Gastrocnemius medialis (tissue), 4 donors: Measurements from ENCODE around the gene HS2ST1. TPM values are rescaled to one million over a fixed set of nuclear protein-coding genes. Genes with fewer than 3 reads are reported as not detected.

Source experiments
- ATAC-seq, 2 donors: fragments of 150-250 bp; one replicate each; pipeline ENCODE4 v1.9.1; 2016
- DNase-seq, 2 donors: peaks; one replicate each; pipeline ENCODE4 v3.0.0-alpha.2; 2019
- H3K27ac ChIP-seq, 4 donors: fragments of 200-600 bp; sonication (generic); 1 replicate in 1 of 4; 2 replicates in 3 of 4; pipeline ENCODE4 v1.5.1; 2016 to 2018; ENCODE audit warnings: mild to moderate bottlenecking in 2 of 4, moderate library complexity in 1 of 4
- H3K27me3 ChIP-seq, 3 donors: fragments of 200-600 bp; sonication (generic) in 2 of 3; 1 replicate in 1 of 3; 2 replicates in 2 of 3; pipeline versions ENCODE4 v1.5.1 to v1.6.0; 2016 to 2019; ENCODE audit warnings: mild to moderate bottlenecking in 1 of 3, moderate library complexity in 1 of 3
- H3K36me3 ChIP-seq, 2 donors: fragments of 200-600 bp; sonication (generic) in 1 of 2; one replicate each; pipeline ENCODE4 v1.5.1; 2017 to 2018
- H3K4me1 ChIP-seq, 2 donors: fragments of 200-600 bp; sonication (generic) in 1 of 2; one replicate each; pipeline ENCODE4 v1.5.1; 2016 to 2017; ENCODE audit warnings: mild to moderate bottlenecking in 2 of 2
- H3K4me3 ChIP-seq, 4 donors: fragments of 200-600 bp; sonication (generic) in 3 of 4; 1 replicate in 1 of 4; 2 replicates in 3 of 4; pipeline ENCODE4 v1.5.1; 2016 to 2019; ENCODE audit warnings: mild to moderate bottlenecking in 2 of 4
- H3K9me3 ChIP-seq, 3 donors: fragments of 200-600 bp; sonication (generic) in 2 of 3; 1 replicate in 1 of 3; 2 replicates in 2 of 3; pipeline ENCODE4 v1.5.1; 2016 to 2019
- POLR2A ChIP-seq, 2 donors: fragments of 450-650 bp; IDR thresholded peaks; one replicate each; pipeline ENCODE4 v1.6.1; 2017; ENCODE audit warnings: antibody characterized with exemption in 2 of 2, mild to moderate bottlenecking in 2 of 2, moderate library complexity in 2 of 2
- in situ Hi-C, 4 donors: fragments of 200-750 bp; cut with MboI; loops; one replicate each; pipeline versions ENCODE4 v1.15.0 to v1.8.0; 2017; ENCODE audit warnings: low sequenced_read_pairs in 4 of 4
- intact Hi-C: fragments of 100-400 bp; cut with DNase I; formaldehyde crosslinking; loops from one replicate; pipeline ENCODE4 v1.15.1; 2023; ENCODE audit warnings: low total_unique reads
- total RNA-seq, 4 donors: library from RNA; depleted of rRNA; stranded (reverse); fragments of >200 nt; gene quantifications; one replicate each; pipeline versions ENCODE4 v1.1.0 to v1.2.3, GENCODE V29; 2016
- TF ChIP-seq, protein P1 (sequence below), 5 experiments: fragments of 450-650 bp in 3 of 5; fragments of 200-600 bp in 2 of 5; sonication (generic) in 2 of 5; IDR thresholded peaks in 4 of 5; conservative IDR thresholded peaks in 1 of 5; 1 replicate in 4 of 5; 2 replicates in 1 of 5; pipeline ENCODE4 v1.5.1; 2016 to 2019; ENCODE audit warnings: antibody characterized with exemption in 5 of 5, mild to moderate bottlenecking in 3 of 5, moderate library complexity in 3 of 5

Gene HS2ST1
- total RNA-seq, 4 donors from 2014 or later, result 4.1 to 8.2 (median 6.8) TPM

DNA sequence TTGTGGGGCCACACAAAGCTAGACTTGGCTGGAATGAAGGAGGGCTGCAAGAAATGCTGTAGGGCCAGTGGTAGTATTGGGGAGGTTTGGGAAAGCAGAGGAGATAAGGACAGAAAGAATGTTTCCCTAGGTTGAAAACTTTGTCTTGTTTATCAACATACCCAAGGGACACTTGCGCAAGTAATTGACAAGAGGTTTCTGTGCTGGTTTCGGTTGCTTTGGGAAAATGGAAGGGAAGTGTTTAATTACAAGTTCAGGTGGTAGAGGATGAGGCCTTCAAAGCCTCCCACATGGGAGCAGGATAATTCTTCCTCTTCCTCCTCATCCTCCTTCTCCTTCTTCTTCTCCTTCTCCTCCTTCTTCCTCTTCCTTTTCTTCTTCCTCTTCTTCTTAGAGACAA lies 232.1 kb downstream of the HS2ST1 start:
- Histone ChIP-seq H3K9me3 (no peaks in the 10 kb centered on the region), H3K4me1 (no peaks in the 10 kb centered on the region), H3K27ac (no peak overlapping the region), H3K36me3 (no peaks in the 10 kb centered on the region), H3K27me3 (no peaks in the 10 kb centered on the region), H3K4me3 (no peak overlapping the region)
- DNase-seq (no peak), ATAC-seq (no peak)
- intact Hi-C loops, result no loop called here
- TF ChIP-seq, protein P1, sequence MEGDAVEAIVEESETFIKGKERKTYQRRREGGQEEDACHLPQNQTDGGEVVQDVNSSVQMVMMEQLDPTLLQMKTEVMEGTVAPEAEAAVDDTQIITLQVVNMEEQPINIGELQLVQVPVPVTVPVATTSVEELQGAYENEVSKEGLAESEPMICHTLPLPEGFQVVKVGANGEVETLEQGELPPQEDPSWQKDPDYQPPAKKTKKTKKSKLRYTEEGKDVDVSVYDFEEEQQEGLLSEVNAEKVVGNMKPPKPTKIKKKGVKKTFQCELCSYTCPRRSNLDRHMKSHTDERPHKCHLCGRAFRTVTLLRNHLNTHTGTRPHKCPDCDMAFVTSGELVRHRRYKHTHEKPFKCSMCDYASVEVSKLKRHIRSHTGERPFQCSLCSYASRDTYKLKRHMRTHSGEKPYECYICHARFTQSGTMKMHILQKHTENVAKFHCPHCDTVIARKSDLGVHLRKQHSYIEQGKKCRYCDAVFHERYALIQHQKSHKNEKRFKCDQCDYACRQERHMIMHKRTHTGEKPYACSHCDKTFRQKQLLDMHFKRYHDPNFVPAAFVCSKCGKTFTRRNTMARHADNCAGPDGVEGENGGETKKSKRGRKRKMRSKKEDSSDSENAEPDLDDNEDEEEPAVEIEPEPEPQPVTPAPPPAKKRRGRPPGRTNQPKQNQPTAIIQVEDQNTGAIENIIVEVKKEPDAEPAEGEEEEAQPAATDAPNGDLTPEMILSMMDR (IDR thresholded peaks at IDR 0.05 in 4 of 5, conservative IDR thresholded peaks at IDR 0.05 in 1 of 5), result no peak
- no peak for TF ChIP-seq POLR2A (IDR thresholded peaks at IDR 0.05)
- in situ Hi-C loops, result loop anchor here in 2 of 4 donors (25.0 kb wide), 3 partner anchors 141 to 816 kb away; no protein-coding TSS in a partner anchor

DNA sequence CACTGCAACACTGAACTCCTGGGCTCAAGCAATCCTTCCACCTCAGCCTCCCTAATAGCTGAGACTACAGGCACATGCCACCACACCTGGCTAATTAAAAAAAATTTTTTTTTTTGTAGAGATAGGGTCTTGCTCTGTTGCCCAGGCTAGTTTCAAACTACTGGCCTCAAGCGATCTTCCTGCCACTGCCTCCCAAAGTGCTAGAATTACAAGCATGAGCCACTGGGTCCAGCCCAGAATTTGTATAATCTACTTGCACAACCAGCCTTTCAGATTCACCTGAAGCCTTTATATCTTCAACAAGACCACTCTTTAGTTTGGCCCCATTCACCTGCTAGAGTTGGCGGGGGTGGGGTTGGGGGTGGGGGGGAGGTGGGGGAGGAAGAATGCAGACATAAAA lies 232.6 kb downstream of the HS2ST1 start:
- in situ Hi-C loops (loop anchor here in 2 of 4 donors (25.0 kb wide), 3 partner anchors 140 to 815 kb away; no protein-coding TSS in a partner anchor), intact Hi-C loops (no loop called here)
- TF ChIP-seq POLR2A (IDR thresholded peaks at IDR 0.05), result no peak
- TF ChIP-seq, protein P1 (IDR thresholded peaks at IDR 0.05 in 4 of 5, conservative IDR thresholded peaks at IDR 0.05 in 1 of 5), result no peak
- no peaks in the 10 kb centered on the region for H3K27me3 ChIP-seq
- no peak overlapping the region for H3K4me3 ChIP-seq
- H3K4me1 ChIP-seq, result no peaks in the 10 kb centered on the region
- DNase-seq, result no peak
- H3K9me3 ChIP-seq, result no peaks in the 10 kb centered on the region
- no peak for ATAC-seq
- H3K36me3 ChIP-seq, result no peaks in the 10 kb centered on the region
- no peak overlapping the region for H3K27ac ChIP-seq

DNA sequence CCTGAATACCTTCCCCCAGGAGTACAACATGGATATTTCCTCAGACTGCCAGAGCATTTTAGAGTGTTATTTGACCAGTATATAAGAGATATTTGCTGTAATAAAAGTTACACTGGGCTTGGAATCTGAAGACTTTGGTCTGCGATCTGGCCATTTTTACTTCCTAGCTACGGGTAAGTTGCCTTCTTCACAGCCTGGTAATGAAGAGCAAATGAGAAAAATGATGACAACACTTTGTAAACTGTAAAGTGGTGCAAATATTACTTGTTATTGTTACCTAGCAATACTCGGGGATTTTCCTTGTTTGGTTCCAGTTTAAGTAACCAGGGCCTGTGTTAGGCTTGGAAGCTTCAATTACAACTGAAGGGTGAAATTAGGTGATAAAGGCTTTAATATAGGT lies 233.4 kb downstream of the HS2ST1 start:
- H3K27ac ChIP-seq, result no peak overlapping the region
- H3K4me3 ChIP-seq, result no peak overlapping the region
- H3K36me3 ChIP-seq, result no peaks in the 10 kb centered on the region
- no peaks in the 10 kb centered on the region for H3K4me1 ChIP-seq
- H3K9me3 ChIP-seq, result no peaks in the 10 kb centered on the region
- H3K27me3 ChIP-seq, result no peaks in the 10 kb centered on the region
- TF ChIP-seq, protein P1 (IDR thresholded peaks at IDR 0.05 in 4 of 5, conservative IDR thresholded peaks at IDR 0.05 in 1 of 5), result no peak
- no peak for TF ChIP-seq POLR2A (IDR thresholded peaks at IDR 0.05)
- in situ Hi-C loops, result loop anchor here in 2 of 4 donors (25.0 kb wide), 3 partner anchors 139 to 814 kb away; no protein-coding TSS in a partner anchor
- intact Hi-C loops, result no loop called here
- DNase-seq (no peak), ATAC-seq (no peak)

GRCh38 chr1:87148661-87149060 lies 234.2 kb downstream of the HS2ST1 start:
- in situ Hi-C loops, result loop anchor here in 2 of 4 donors (25.0 kb wide), 3 partner anchors 139 to 814 kb away; no protein-coding TSS in a partner anchor
- H3K27ac ChIP-seq, result no peak overlapping the region
- no peak for DNase-seq

More at GRCh38 chr1:87148661-87149060, 234.2 kb downstream of the HS2ST1 start:
- no peak for TF ChIP-seq POLR2A (IDR thresholded peaks at IDR 0.05)
- TF ChIP-seq, protein P1 (IDR thresholded peaks at IDR 0.05 in 4 of 5, conservative IDR thresholded peaks at IDR 0.05 in 1 of 5), result no peak
- Histone ChIP-seq H3K36me3 (no peaks in the 10 kb centered on the region), H3K27me3 (no peaks in the 10 kb centered on the region), H3K4me3 (no peak overlapping the region), H3K4me1 (no peaks in the 10 kb centered on the region), H3K9me3 (no peaks in the 10 kb centered on the region)
- intact Hi-C loops, result no loop called here
- ATAC-seq, result no peak
